Activated CD4-positive, alpha-beta T cell treated with anti-CD3 and anti-CD28 coated beads, Interleukin-2, Interleukin-4, amounts not matched to agents 100 ng/mL and 50 ng/mL, durations not matched to agents 16 hours and 8 hours (primary cell): ENCODE measurements around the gene ZNF414.
A peak's percentile ranks its signal among the peaks of the same experiment; 100 is the strongest.
"Not testable (repeated sequence)": the region's sequence is repeated elsewhere in the genome, so short reads cannot be mapped to it uniquely, and the experiment has no call there.

Experiments used
- DNase-seq: peaks from one replicate; pipeline ENCODE4 v3.0.0-alpha.2; 2020; ENCODE audit warnings: low spot score

The ZNF414 gene

GRCh38 chr19:8513687-8514504 is at the start of gene ZNF414:
ZNF414 (minus strand) TSS chr19:8514167; CDS start chr19:8514046, 121 bp downstream.
- peak; percentile 96 for DNase-seq

GRCh38 chr19:8561075-8561764 is 47.3 kb upstream of the ZNF414 start:
- no peak for DNase-seq

GRCh38 chr19:8558325-8558724 is 44.4 kb upstream of the ZNF414 start:
- DNase-seq: no peak

- no peak for DNase-seq
These were observed 43.8 kb upstream of the ZNF414 start for GRCh38 chr19:8557642-8558238.

- DNase-seq: not testable (repeated sequence)
These were observed 39.8 kb upstream of the ZNF414 start for GRCh38 chr19:8553729-8554128.

GRCh38 chr19:8552810-8553209 is 38.8 kb upstream of the ZNF414 start:
- peak; percentile 19 for DNase-seq

GRCh38 chr19:8550070-8550469 is 36.1 kb upstream of the ZNF414 start:
- DNase-seq: no peak

GRCh38 chr19:8545743-8546142 is 31.8 kb upstream of the ZNF414 start:
- DNase-seq: no peak

GRCh38 chr19:8544168-8544567 is 30.2 kb upstream of the ZNF414 start:
- DNase-seq: no peak

- DNase-seq: no peak
These were observed 25.7 kb upstream of the ZNF414 start for GRCh38 chr19:8539621-8540149.

GRCh38 chr19:8537099-8537498 is 23.1 kb upstream of the ZNF414 start:
- DNase-seq: no peak

GRCh38 chr19:8536282-8536681 is 22.3 kb upstream of the ZNF414 start:
- DNase-seq: no peak

- no peak for DNase-seq
These were observed 18.3 kb upstream of the ZNF414 start for GRCh38 chr19:8532225-8532624.

GRCh38 chr19:8531470-8531869 is 17.5 kb upstream of the ZNF414 start:
- no peak for DNase-seq

GRCh38 chr19:8530061-8530679 is 16.2 kb upstream of the ZNF414 start:
- no peak for DNase-seq

GRCh38 chr19:8529369-8530006 is 15.5 kb upstream of the ZNF414 start:
- no peak for DNase-seq

GRCh38 chr19:8528500-8528899 is 14.5 kb upstream of the ZNF414 start:
- DNase-seq: no peak

- no peak for DNase-seq
These were observed 12.6 kb upstream of the ZNF414 start for GRCh38 chr19:8526345-8527091.

- no peak for DNase-seq
These were observed 11.4 kb upstream of the ZNF414 start for GRCh38 chr19:8525401-8525684.

- DNase-seq: no peak
These were observed 5.4 kb upstream of the ZNF414 start for GRCh38 chr19:8519388-8519787.

- no peak for DNase-seq
These were observed 4.6 kb upstream of the ZNF414 start for GRCh38 chr19:8518536-8518935.
